Measurements from ENCODE around the gene MAPK8IP3.
"Not testable (repeated sequence)": the region's sequence is repeated elsewhere in the genome, so short reads cannot be mapped to it uniquely, and the experiment has no call there.

MAPK8IP3 gene

GRCh38 chr16:1718236-1718635 lies 12.2 kb downstream of the MAPK8IP3 start:
- not testable (repeated sequence) for H3K36me3 ChIP-seq (ENCODE audit: control insufficient read depth in 1 of 2, insufficient read depth in 2 of 2, low read length in 2 of 2); H3K27me3 ChIP-seq (ENCODE audit: insufficient read depth, low read length); H4K12ac ChIP-seq (ENCODE audit: low read depth, low read length); H3K9me3 ChIP-seq (ENCODE audit: insufficient read depth, low read depth, low read length); H3K4ac ChIP-seq (ENCODE audit: low read depth, low read length); H3K4me3 ChIP-seq (ENCODE audit: low read depth, low read length); H2AFZ ChIP-seq (ENCODE audit: insufficient read depth, low read length, poor library complexity); H3K79me2 ChIP-seq (ENCODE audit: control insufficient read depth, insufficient read depth, low read length, poor library complexity); H2BK12ac ChIP-seq (ENCODE audit: low read length); H3K23ac ChIP-seq (ENCODE audit: low read length); H4K8ac ChIP-seq (ENCODE audit: low read depth, low read length); H2BK5ac ChIP-seq (ENCODE audit: low read depth, low read length, poor library complexity); H3K27ac ChIP-seq (ENCODE audit: low read depth, low read length); H3K9ac ChIP-seq (ENCODE audit: low read length); H3K79me1 ChIP-seq (ENCODE audit: low read length); H4K91ac ChIP-seq (ENCODE audit: low read depth, low read length); H3K18ac ChIP-seq (ENCODE audit: low read length); H3K14ac ChIP-seq (ENCODE audit: low read length); H3K4me1 ChIP-seq (ENCODE audit: control insufficient read depth in 1 of 2, insufficient read depth in 2 of 2, low read length in 2 of 2); H2BK120ac ChIP-seq (ENCODE audit: insufficient read depth, low read length, poor library complexity); H2AK5ac ChIP-seq (ENCODE audit: low read length); H3K4me2 ChIP-seq (ENCODE audit: low read length)
- WGBS (ENCODE audit: extremely low coverage, insufficient coverage, insufficient read length) = no CpG with 5 or more reads among the region's 10 CpGs
- peak; percentile 43 to 49 for DNase-seq

- DNase-seq = peak; percentile 75 to 83
- H3K79me1 ChIP-seq (ENCODE audit: low read length); H2BK120ac ChIP-seq (ENCODE audit: insufficient read depth, low read length, poor library complexity); H3K36me3 ChIP-seq (ENCODE audit: control insufficient read depth in 1 of 2, insufficient read depth in 2 of 2, low read length in 2 of 2); H4K12ac ChIP-seq (ENCODE audit: low read depth, low read length); H2AK5ac ChIP-seq (ENCODE audit: low read length); H2BK5ac ChIP-seq (ENCODE audit: low read depth, low read length, poor library complexity); H3K14ac ChIP-seq (ENCODE audit: low read length); H4K8ac ChIP-seq (ENCODE audit: low read depth, low read length); H2AFZ ChIP-seq (ENCODE audit: insufficient read depth, low read length, poor library complexity); H3K4ac ChIP-seq (ENCODE audit: low read depth, low read length); H3K27ac ChIP-seq (ENCODE audit: low read depth, low read length); H4K91ac ChIP-seq (ENCODE audit: low read depth, low read length); H3K23ac ChIP-seq (ENCODE audit: low read length); H3K4me1 ChIP-seq (ENCODE audit: control insufficient read depth in 1 of 2, insufficient read depth in 2 of 2, low read length in 2 of 2); H3K79me2 ChIP-seq (ENCODE audit: control insufficient read depth, insufficient read depth, low read length, poor library complexity); H2BK12ac ChIP-seq (ENCODE audit: low read length); H3K18ac ChIP-seq (ENCODE audit: low read length); H3K9ac ChIP-seq (ENCODE audit: low read length); H3K4me2 ChIP-seq (ENCODE audit: low read length); H3K27me3 ChIP-seq (ENCODE audit: insufficient read depth, low read length); H3K4me3 ChIP-seq (ENCODE audit: low read depth, low read length); H3K9me3 ChIP-seq (ENCODE audit: insufficient read depth, low read depth, low read length): not testable (repeated sequence)
- WGBS (ENCODE audit: extremely low coverage, insufficient coverage, insufficient read length) = no CpG with 5 or more reads among the region's 12 CpGs
These were observed 13.7 kb downstream of the MAPK8IP3 start for GRCh38 chr16:1719559-1720229.

GRCh38 chr16:1721372-1721771 lies 15.4 kb downstream of the MAPK8IP3 start:
- no CpG with 5 or more reads among the region's 9 CpGs for WGBS (ENCODE audit: extremely low coverage, insufficient coverage, insufficient read length)
- Histone ChIP-seq H2AK5ac (ENCODE audit: low read length) (no peak overlapping the region), H2BK120ac (ENCODE audit: insufficient read depth, low read length, poor library complexity) (no peak overlapping the region), H3K27me3 (ENCODE audit: insufficient read depth, low read length) (no peaks in the 10 kb centered on the region), H3K9ac (ENCODE audit: low read length) (no peak overlapping the region), H3K36me3 (ENCODE audit: control insufficient read depth in 1 of 2, insufficient read depth in 2 of 2, low read length in 2 of 2) (peaks cover 8 to 12% of the 10 kb centered on the region in 2 experiments), H3K4me1 (ENCODE audit: control insufficient read depth in 1 of 2, insufficient read depth in 2 of 2, low read length in 2 of 2) (peaks cover 0 to 6% of the 10 kb centered on the region in 2 experiments), H3K79me2 (ENCODE audit: control insufficient read depth, insufficient read depth, low read length, poor library complexity) (no peaks in the 10 kb centered on the region), H2BK12ac (ENCODE audit: low read length) (no peak overlapping the region), H3K18ac (ENCODE audit: low read length) (no peak overlapping the region), H3K9me3 (ENCODE audit: insufficient read depth, low read depth, low read length) (peaks cover 2% of the 10 kb centered on the region), H3K4me3 (ENCODE audit: low read depth, low read length) (no peak overlapping the region), H3K14ac (ENCODE audit: low read length) (no peak overlapping the region), H4K12ac (ENCODE audit: low read depth, low read length) (no peak overlapping the region), H3K79me1 (ENCODE audit: low read length) (peaks cover 2% of the 10 kb centered on the region), H3K4me2 (ENCODE audit: low read length) (no peak overlapping the region), H3K27ac (ENCODE audit: low read depth, low read length) (no peak overlapping the region), H4K91ac (ENCODE audit: low read depth, low read length) (no peak overlapping the region), H2BK5ac (ENCODE audit: low read depth, low read length, poor library complexity) (no peak overlapping the region), H2AFZ (ENCODE audit: insufficient read depth, low read length, poor library complexity) (no peak overlapping the region), H3K23ac (ENCODE audit: low read length) (no peak overlapping the region), H4K8ac (ENCODE audit: low read depth, low read length) (no peak overlapping the region), H3K4ac (ENCODE audit: low read depth, low read length) (no peak overlapping the region)
- peak; percentile 59 to 60 for DNase-seq

- H4K8ac ChIP-seq (ENCODE audit: low read depth, low read length) = no peak overlapping the region
- peaks cover 2% of the 10 kb centered on the region for H3K9me3 ChIP-seq (ENCODE audit: insufficient read depth, low read depth, low read length)
- no peak overlapping the region for H3K14ac ChIP-seq (ENCODE audit: low read length)
- no peak overlapping the region for H3K4me3 ChIP-seq (ENCODE audit: low read depth, low read length)
- no peak overlapping the region for H2BK12ac ChIP-seq (ENCODE audit: low read length)
- peak; percentile 40 to 83 for DNase-seq
- peaks cover 24 to 25% of the 10 kb centered on the region in 2 experiments for H3K36me3 ChIP-seq (ENCODE audit: control insufficient read depth in 1 of 2, insufficient read depth in 2 of 2, low read length in 2 of 2)
- no peak overlapping the region for H4K91ac ChIP-seq (ENCODE audit: low read depth, low read length)
- H3K18ac ChIP-seq (ENCODE audit: low read length) = no peak overlapping the region
- no peak overlapping the region for H2AK5ac ChIP-seq (ENCODE audit: low read length)
- WGBS (ENCODE audit: extremely low coverage, insufficient coverage, insufficient read length) = no CpG with 5 or more reads among the region's 6 CpGs
- no peaks in the 10 kb centered on the region for H3K79me2 ChIP-seq (ENCODE audit: control insufficient read depth, insufficient read depth, low read length, poor library complexity)
- no peak overlapping the region for H3K27ac ChIP-seq (ENCODE audit: low read depth, low read length)
- no peak overlapping the region for H3K23ac ChIP-seq (ENCODE audit: low read length)
- no peak overlapping the region for H3K4me2 ChIP-seq (ENCODE audit: low read length)
- H2BK120ac ChIP-seq (ENCODE audit: insufficient read depth, low read length, poor library complexity) = no peak overlapping the region
- H2BK5ac ChIP-seq (ENCODE audit: low read depth, low read length, poor library complexity) = no peak overlapping the region
- no peak overlapping the region for H3K4ac ChIP-seq (ENCODE audit: low read depth, low read length)
- no peak overlapping the region for H2AFZ ChIP-seq (ENCODE audit: insufficient read depth, low read length, poor library complexity)
- no peaks in the 10 kb centered on the region for H3K27me3 ChIP-seq (ENCODE audit: insufficient read depth, low read length)
- H3K79me1 ChIP-seq (ENCODE audit: low read length) = peaks cover 2% of the 10 kb centered on the region
- no peak overlapping the region for H3K9ac ChIP-seq (ENCODE audit: low read length)
- H3K4me1 ChIP-seq (ENCODE audit: control insufficient read depth in 1 of 2, insufficient read depth in 2 of 2, low read length in 2 of 2) = peaks cover 0 to 6% of the 10 kb centered on the region in 2 experiments
- no peak overlapping the region for H4K12ac ChIP-seq (ENCODE audit: low read depth, low read length)
These were observed 17.6 kb downstream of the MAPK8IP3 start for GRCh38 chr16:1723450-1724147.

Measured in trophoblast cell (in vitro differentiated cells and primary cell).